EH (cell line): ENCODE results near the gene ANOS1.
"Not testable (repeated sequence)": the region's sequence is repeated elsewhere in the genome, so short reads cannot be mapped to it uniquely, and the experiment has no call there.

ENCODE experiments used
- DNase-seq: peaks from one replicate; pipeline ENCODE4 v3.0.0-alpha.2; 2015; ENCODE audit warnings: low read depth

The ANOS1 gene

GRCh38 chrX:8629871-8630270 is 102.1 kb downstream of the ANOS1 start:
- DNase-seq, result no peak

GRCh38 chrX:8627796-8628195 is 104.1 kb downstream of the ANOS1 start:
- DNase-seq, result no peak

GRCh38 chrX:8607326-8607725 is 124.6 kb downstream of the ANOS1 start:
- DNase-seq, result no peak

- DNase-seq, result no peak
Measured at GRCh38 chrX:8604131-8604530, 127.8 kb downstream of the ANOS1 start.

- no peak for DNase-seq
Measured at GRCh38 chrX:8591501-8591900, 140.4 kb downstream of the ANOS1 start.

- DNase-seq, result no peak
Measured at GRCh38 chrX:8586953-8587352, 145.0 kb downstream of the ANOS1 start.

GRCh38 chrX:8579602-8580001 is 152.3 kb downstream of the ANOS1 start:
- no peak for DNase-seq

GRCh38 chrX:8576821-8577220 is 155.1 kb downstream of the ANOS1 start:
- DNase-seq, result no peak

- no peak for DNase-seq
Measured at GRCh38 chrX:8565729-8566128, 166.2 kb downstream of the ANOS1 start.

GRCh38 chrX:8548446-8548845 is 183.5 kb downstream of the ANOS1 start:
- DNase-seq, result no peak

GRCh38 chrX:8546715-8547114 is 185.2 kb downstream of the ANOS1 start:
- no peak for DNase-seq

- no peak for DNase-seq
Measured at GRCh38 chrX:8520791-8521190, 211.1 kb downstream of the ANOS1 start.

- no peak for DNase-seq
Measured at GRCh38 chrX:8520178-8520577, 211.8 kb downstream of the ANOS1 start.

- DNase-seq, result no peak
Measured at GRCh38 chrX:8504451-8504850, 227.5 kb downstream of the ANOS1 start.

GRCh38 chrX:8502101-8502500 is 229.8 kb downstream of the ANOS1 start:
- not testable (repeated sequence) for DNase-seq

- no peak for DNase-seq
Measured at GRCh38 chrX:8500203-8500602, 231.7 kb downstream of the ANOS1 start.

GRCh38 chrX:8495036-8495435 is 236.9 kb downstream of the ANOS1 start:
- DNase-seq, result not testable (repeated sequence)

- DNase-seq, result no peak
Measured at GRCh38 chrX:8484360-8484949, 247.5 kb downstream of the ANOS1 start.
